Fibroblast of lung (primary cell): ENCODE measurements around the gene KRT20. TPM values are rescaled to one million over a fixed set of nuclear protein-coding genes. Genes with fewer than 3 reads are reported as not detected.
"Not testable (repeated sequence)": the region's sequence is repeated elsewhere in the genome, so short reads cannot be mapped to it uniquely, and the experiment has no call there.

Source experiments
- DNase-seq, 2 donors: peaks; one replicate each; pipeline versions ENCODE4 v3.0.0 to v3.0.0-alpha.2; 2010; ENCODE audit warnings: low read depth in 2 of 2
- H2AFZ ChIP-seq: 2 replicates; pipeline ENCODE4 v1.5.1; 2012; ENCODE audit warnings: low read length, control low read depth, inconsistent platforms
- H3K27ac ChIP-seq: 2 replicates; pipeline ENCODE4 v1.5.1; 2011; ENCODE audit warnings: low read length, control low read depth; ENCODE audit not compliant: insufficient read depth
- H3K27me3 ChIP-seq: 2 replicates; pipeline ENCODE4 v1.5.1; 2011; ENCODE audit warnings: mild to moderate bottlenecking, low read length; ENCODE audit not compliant: control insufficient read depth, insufficient read depth
- H3K36me3 ChIP-seq: 2 replicates; pipeline ENCODE4 v1.5.1; 2011; ENCODE audit warnings: low read length; ENCODE audit not compliant: control insufficient read depth, insufficient read depth
- H3K4me1 ChIP-seq: 2 replicates; pipeline ENCODE4 v1.5.1; 2011; ENCODE audit warnings: low read length; ENCODE audit not compliant: control insufficient read depth, insufficient read depth; ENCODE audit errors: extremely low read depth
- H3K4me2 ChIP-seq: 2 replicates; pipeline ENCODE4 v1.5.1; 2011; ENCODE audit warnings: low read length, control low read depth; ENCODE audit not compliant: insufficient read depth; ENCODE audit errors: extremely low read depth
- H3K4me3 ChIP-seq, 4 experiments: fragments of 200-600 bp in 1 of 4; sonication (generic) in 1 of 4; replicated peaks in 1 of 4; 2 replicates each; pipeline ENCODE4 v1.5.1; 2011 to 2016; ENCODE audit warnings: low read length in 4 of 4, low read depth in 3 of 4, mild to moderate bottlenecking in 3 of 4, control low read depth in 2 of 4, inconsistent platforms in 1 of 4, mixed read lengths in 1 of 4; ENCODE audit not compliant: insufficient read depth in 1 of 4; ENCODE audit errors: control extremely low read depth in 1 of 4
- H3K79me2 ChIP-seq: 2 replicates; pipeline ENCODE4 v1.5.1; 2012; ENCODE audit warnings: mild to moderate bottlenecking, low read length, inconsistent platforms; ENCODE audit not compliant: control insufficient read depth, insufficient read depth
- H3K9ac ChIP-seq: 2 replicates; pipeline ENCODE4 v1.5.1; 2011; ENCODE audit warnings: mild to moderate bottlenecking, low read length, control low read depth; ENCODE audit not compliant: insufficient read depth
- H3K9me3 ChIP-seq: 2 replicates; pipeline ENCODE4 v1.5.1; 2012; ENCODE audit warnings: low read depth, low read length; ENCODE audit not compliant: control insufficient read depth, insufficient read depth
- H4K20me1 ChIP-seq: 2 replicates; pipeline ENCODE4 v1.5.1; 2011; ENCODE audit warnings: low read length; ENCODE audit not compliant: control insufficient read depth, insufficient read depth; ENCODE audit errors: extremely low read depth
- CTCF ChIP-seq, 2 donors: IDR thresholded peaks in 1 of 2; conservative IDR thresholded peaks in 1 of 2; 1 replicate in 1 of 2; 2 replicates in 1 of 2; pipeline ENCODE4 v1.5.1; 2011 to 2012; ENCODE audit warnings: low read length in 2 of 2, control low read depth in 1 of 2, inconsistent platforms in 1 of 2, low read depth in 1 of 2, mild to moderate bottlenecking in 1 of 2
- EZH2 ChIP-seq: IDR thresholded peaks from 2 replicates; pipeline ENCODE4 v1.5.1; 2012; ENCODE audit warnings: low read length, control low read depth, mild to moderate bottlenecking; ENCODE audit errors: missing control alignments
- polyA plus RNA-seq, 2 donors: library from polyadenylated mRNA; depleted of rRNA in 1 of 2; stranded (reverse) in 1 of 2; unstranded in 1 of 2; fragments of >200 nt; gene quantifications; 2 replicates each; pipeline ENCODE4 v1.2.1, GENCODE V29; 2011 to 2012; ENCODE audit warnings: missing spikeins in 1 of 2
- total RNA-seq: library from RNA; depleted of rRNA; stranded (reverse); fragments of >200 nt; gene quantifications from 2 replicates; pipeline ENCODE4 v1.2.1, GENCODE V29; 2014

The KRT20 gene
- total and polyA plus RNA-seq, 2 donors (not counting 1 experiment from before 2014, with no cell fraction given): not detected

DNA sequence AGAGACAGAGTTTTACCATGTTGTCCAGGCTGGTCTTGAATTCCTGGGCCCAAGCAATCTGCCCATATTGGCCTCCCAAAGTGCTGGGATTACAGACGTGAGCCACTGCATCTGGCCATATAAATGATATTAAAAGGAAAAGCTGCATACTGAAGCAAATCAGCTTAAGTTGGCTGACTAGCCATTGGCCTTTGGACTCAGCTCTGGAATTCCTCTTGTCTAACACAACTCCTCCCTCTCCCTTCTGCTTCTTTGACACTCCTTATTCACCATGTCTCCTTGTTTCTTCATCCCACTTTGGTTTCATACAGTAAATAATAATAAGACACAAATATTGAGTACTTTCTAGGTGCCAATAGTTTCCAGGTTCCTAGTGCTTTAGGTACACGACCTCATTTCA lies 25.5 kb downstream of the KRT20 start:
- no peak overlapping the region for H3K4me2 ChIP-seq

DNA sequence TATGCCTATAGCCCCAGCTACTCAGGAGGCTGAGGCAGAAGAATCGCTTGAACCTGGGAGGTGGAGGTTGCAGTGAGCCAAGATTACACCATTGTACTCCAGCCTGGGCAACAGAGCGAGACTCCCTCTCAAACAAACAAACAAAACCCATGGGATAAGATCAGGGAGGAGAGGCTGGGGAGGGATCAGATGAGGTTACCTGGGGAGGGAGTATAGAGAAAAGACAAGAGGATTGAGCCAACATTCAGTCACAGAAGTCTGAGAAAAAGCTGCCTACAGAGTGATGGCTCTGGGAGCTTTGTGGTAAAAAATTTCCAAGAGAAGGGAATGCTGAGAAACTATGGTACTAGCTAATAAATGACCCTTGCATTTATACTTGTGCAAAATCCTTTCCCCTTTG lies 26.4 kb downstream of the KRT20 start:
- H3K4me3 ChIP-seq, H4K20me1 ChIP-seq, H3K27ac ChIP-seq, H3K4me2 ChIP-seq, H3K27me3 ChIP-seq, H3K9me3 ChIP-seq, H3K36me3 ChIP-seq, H3K9ac ChIP-seq, DNase-seq, H3K79me2 ChIP-seq, H2AFZ ChIP-seq, H3K4me1 ChIP-seq: not testable (repeated sequence)

More for the DNA sequence above, 25.5 kb downstream of the KRT20 start:
- Histone ChIP-seq H3K9me3 (no peaks in the 10 kb centered on the region), H3K4me1 (no peaks in the 10 kb centered on the region), H3K4me3 (no peak overlapping the region), H3K36me3 (no peaks in the 10 kb centered on the region), H3K27ac (no peak overlapping the region), H4K20me1 (no peaks in the 10 kb centered on the region), H2AFZ (no peak overlapping the region), H3K27me3 (no peaks in the 10 kb centered on the region), H3K79me2 (no peaks in the 10 kb centered on the region), H3K9ac (no peak overlapping the region)
- TF ChIP-seq CTCF (conservative IDR thresholded peaks at IDR 0.05 in 1 of 2, IDR thresholded peaks at IDR 0.05 in 1 of 2; ENCODE audit: low read depth in 1 of 2, low read length in 2 of 2) (no peak), EZH2 (no peak)
- no peak for DNase-seq

GRCh38 chr17:40857535-40857934 lies 27.5 kb downstream of the KRT20 start:
- Histone ChIP-seq H3K4me1 (no peaks in the 10 kb centered on the region), H3K36me3 (no peaks in the 10 kb centered on the region), H3K9ac (no peak overlapping the region), H3K27me3 (no peaks in the 10 kb centered on the region), H3K9me3 (no peaks in the 10 kb centered on the region), H3K27ac (no peak overlapping the region), H4K20me1 (no peaks in the 10 kb centered on the region), H3K79me2 (no peaks in the 10 kb centered on the region), H3K4me2 (no peak overlapping the region), H2AFZ (no peak overlapping the region), H3K4me3 (no peak overlapping the region)
- DNase-seq: peak; percentile 3 to 16
- TF ChIP-seq CTCF (conservative IDR thresholded peaks at IDR 0.05 in 1 of 2, IDR thresholded peaks at IDR 0.05 in 1 of 2; ENCODE audit: low read depth in 1 of 2, low read length in 2 of 2) (no peak), EZH2 (no peak)
